Measurements from ENCODE around the gene CFAP157.

CFAP157 gene

DNA sequence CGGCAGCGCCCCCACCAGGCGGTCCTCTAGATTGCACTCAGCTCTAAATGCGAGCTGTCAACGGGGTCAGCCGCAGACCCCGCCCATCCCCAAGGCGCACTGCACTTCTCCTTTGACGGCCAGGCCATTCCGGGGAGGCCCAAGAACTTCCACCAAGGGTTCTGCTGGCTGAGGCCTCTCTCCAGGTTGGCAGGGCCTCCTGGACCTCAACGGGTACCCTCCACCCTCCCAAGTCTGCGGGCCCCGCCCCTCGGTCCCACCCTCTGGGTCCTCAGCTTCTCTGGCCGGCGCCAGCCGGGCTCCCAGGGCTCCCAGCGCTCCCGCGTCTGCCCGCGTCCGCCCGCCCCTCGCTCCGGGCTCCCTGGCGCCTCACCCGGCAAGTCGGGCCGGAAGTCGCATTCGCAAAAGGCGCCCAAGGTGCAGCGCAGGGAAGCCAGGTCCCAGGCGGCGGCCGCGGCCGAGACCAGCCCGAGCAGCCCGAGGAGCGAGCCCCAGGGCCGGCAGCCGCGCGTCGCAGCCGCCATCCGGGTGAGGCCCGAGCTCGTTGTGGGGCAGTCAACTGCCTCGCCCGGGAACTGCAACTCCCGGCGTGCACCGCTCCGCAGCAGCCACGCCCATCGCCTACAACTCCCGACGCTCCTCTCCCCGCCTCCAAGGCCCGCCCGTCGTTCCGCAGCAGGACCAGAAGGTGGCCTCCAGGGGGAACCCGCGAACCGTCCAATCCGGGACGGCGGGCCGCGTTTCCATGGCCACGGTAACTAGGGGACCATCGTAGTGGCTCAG is 28.1 kb downstream of the CFAP157 start, which contains the start of gene TOR2A:
Gene TOR2A (minus strand): TSS at position 548 of the 783 bp plus-strand sequence. CDS start 24 bp downstream, at position 524.
- Histone ChIP-seq H3K9ac (ENCODE audit: low read length) (peak within 1 kb of the TSS; percentile 78), H3K36me3 (ENCODE audit: low read length) (no peaks in the 10 kb centered on the region), H2AFZ (ENCODE audit: low read depth, low read length, severe bottlenecking) (peak within 1 kb of the TSS; percentile 85), H4K20me1 (ENCODE audit: low read depth, low read length) (no peaks in the 10 kb centered on the region), H3K27me3 (ENCODE audit: low read length) (no peaks in the 10 kb centered on the region), H3K27ac (ENCODE audit: low read depth, low read length) (peak within 1 kb of the TSS; percentile 73), H3K79me2 (ENCODE audit: insufficient read depth, low read length) (no peaks in the 10 kb centered on the region), H3K9me3 (ENCODE audit: insufficient read depth, low read length) (no peaks in the 10 kb centered on the region), H3K9me2 (replicated peaks; ENCODE audit: insufficient read depth, low read length) (no peaks in the 10 kb centered on the region), H3K4me2 (ENCODE audit: low read depth, low read length, poor library complexity, severe bottlenecking) (peak within 1 kb of the TSS; percentile 65), H3K4me3 (ENCODE audit: insufficient read depth, low read length, poor library complexity, severe bottlenecking) (peak within 1 kb of the TSS; percentile 80), H3F3A (ENCODE audit: insufficient read depth) (peaks cover 3% of the 10 kb centered on the region; the same call in 1 of the 2 replicates)
- TF ChIP-seq, protein P1, sequence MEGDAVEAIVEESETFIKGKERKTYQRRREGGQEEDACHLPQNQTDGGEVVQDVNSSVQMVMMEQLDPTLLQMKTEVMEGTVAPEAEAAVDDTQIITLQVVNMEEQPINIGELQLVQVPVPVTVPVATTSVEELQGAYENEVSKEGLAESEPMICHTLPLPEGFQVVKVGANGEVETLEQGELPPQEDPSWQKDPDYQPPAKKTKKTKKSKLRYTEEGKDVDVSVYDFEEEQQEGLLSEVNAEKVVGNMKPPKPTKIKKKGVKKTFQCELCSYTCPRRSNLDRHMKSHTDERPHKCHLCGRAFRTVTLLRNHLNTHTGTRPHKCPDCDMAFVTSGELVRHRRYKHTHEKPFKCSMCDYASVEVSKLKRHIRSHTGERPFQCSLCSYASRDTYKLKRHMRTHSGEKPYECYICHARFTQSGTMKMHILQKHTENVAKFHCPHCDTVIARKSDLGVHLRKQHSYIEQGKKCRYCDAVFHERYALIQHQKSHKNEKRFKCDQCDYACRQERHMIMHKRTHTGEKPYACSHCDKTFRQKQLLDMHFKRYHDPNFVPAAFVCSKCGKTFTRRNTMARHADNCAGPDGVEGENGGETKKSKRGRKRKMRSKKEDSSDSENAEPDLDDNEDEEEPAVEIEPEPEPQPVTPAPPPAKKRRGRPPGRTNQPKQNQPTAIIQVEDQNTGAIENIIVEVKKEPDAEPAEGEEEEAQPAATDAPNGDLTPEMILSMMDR (IDR thresholded peaks at IDR 0.05; ENCODE audit: insufficient read depth, low read length, poor library complexity, severe bottlenecking) = peak; percentile 92
- TF ChIP-seq EZH2phosphoT487 (conservative IDR thresholded peaks at IDR 0.05; ENCODE audit: low read length) = no peak

DNA sequence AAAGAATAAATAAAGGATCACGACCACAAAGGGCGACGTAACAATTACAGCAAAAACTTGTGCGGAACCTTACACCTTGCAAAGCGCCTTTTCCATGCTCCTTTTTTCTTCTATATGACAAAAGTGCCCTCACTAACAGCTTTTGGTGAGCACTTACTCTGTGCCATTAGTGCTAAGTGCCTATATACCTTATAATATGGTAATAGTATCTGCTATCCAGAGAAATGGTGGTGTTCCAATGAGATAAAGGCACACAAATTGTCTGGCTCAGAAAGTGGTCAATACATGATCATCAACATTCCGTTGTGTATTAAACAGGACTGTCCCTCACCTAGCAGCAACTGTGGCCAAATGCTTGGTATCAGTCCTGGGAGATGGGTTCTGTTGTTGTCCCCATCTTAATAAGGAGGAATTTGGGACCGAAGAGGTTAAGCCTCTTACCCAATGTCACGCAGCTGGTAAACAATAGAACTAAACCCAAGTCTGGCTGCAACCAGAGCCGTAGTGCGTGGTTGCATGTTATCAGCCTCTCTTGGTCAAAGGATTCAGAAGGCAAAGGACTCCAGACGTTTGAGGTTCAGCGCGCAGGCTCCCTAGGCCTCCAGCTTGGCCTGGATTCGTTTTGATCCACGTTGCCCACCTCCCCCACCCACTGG is 28.9 kb downstream of the CFAP157 start:
- Histone ChIP-seq H3K79me2 (ENCODE audit: insufficient read depth, low read length) (no peaks in the 10 kb centered on the region), H3K4me3 (ENCODE audit: insufficient read depth, low read length, poor library complexity, severe bottlenecking) (no peak overlapping the region), H3K9me2 (replicated peaks; ENCODE audit: insufficient read depth, low read length) (no peaks in the 10 kb centered on the region), H3K9me3 (ENCODE audit: insufficient read depth, low read length) (no peaks in the 10 kb centered on the region), H3K27ac (ENCODE audit: low read depth, low read length) (no peak overlapping the region), H2AFZ (ENCODE audit: low read depth, low read length, severe bottlenecking) (no peak overlapping the region), H3K4me2 (ENCODE audit: low read depth, low read length, poor library complexity, severe bottlenecking) (peak overlapping the region; percentile 27), H3K27me3 (ENCODE audit: low read length) (no peaks in the 10 kb centered on the region), H3F3A (ENCODE audit: insufficient read depth) (peaks cover 3% of the 10 kb centered on the region; the same call in 1 of the 2 replicates), H3K9ac (ENCODE audit: low read length) (no peak overlapping the region), H4K20me1 (ENCODE audit: low read depth, low read length) (no peaks in the 10 kb centered on the region), H3K36me3 (ENCODE audit: low read length) (no peaks in the 10 kb centered on the region)
- TF ChIP-seq EZH2phosphoT487 (conservative IDR thresholded peaks at IDR 0.05; ENCODE audit: low read length) = no peak

DNA sequence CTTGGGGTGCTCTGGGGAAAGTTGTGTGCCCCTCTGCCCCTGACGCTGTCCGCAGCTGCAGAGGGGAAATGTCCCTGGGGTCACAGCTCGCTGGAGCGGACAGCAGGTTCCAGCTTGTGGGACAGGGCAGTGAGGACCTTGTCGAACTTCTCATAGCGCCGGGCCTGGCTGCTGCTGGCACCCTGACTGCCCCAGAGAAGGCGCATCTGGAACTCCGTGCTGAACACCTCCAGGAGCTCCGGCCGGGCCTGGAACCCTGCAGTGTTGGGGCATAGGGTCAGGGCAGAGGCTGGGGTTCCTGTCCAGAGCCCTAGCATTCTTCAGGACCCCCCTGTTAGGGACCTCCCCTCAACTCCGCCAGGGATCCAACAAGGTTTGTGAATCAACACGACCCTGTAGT is 31.9 kb downstream of the CFAP157 start:
- Histone ChIP-seq H3F3A (ENCODE audit: insufficient read depth) (peaks cover 1% of the 10 kb centered on the region; the same call in 1 of the 2 replicates), H3K9ac (ENCODE audit: low read length) (no peak overlapping the region), H3K4me2 (ENCODE audit: low read depth, low read length, poor library complexity, severe bottlenecking) (no peak overlapping the region), H3K9me3 (ENCODE audit: insufficient read depth, low read length) (no peaks in the 10 kb centered on the region), H4K20me1 (ENCODE audit: low read depth, low read length) (no peaks in the 10 kb centered on the region), H3K36me3 (ENCODE audit: low read length) (no peaks in the 10 kb centered on the region), H3K9me2 (replicated peaks; ENCODE audit: insufficient read depth, low read length) (no peaks in the 10 kb centered on the region), H3K4me3 (ENCODE audit: insufficient read depth, low read length, poor library complexity, severe bottlenecking) (no peak overlapping the region), H2AFZ (ENCODE audit: low read depth, low read length, severe bottlenecking) (no peak overlapping the region), H3K27me3 (ENCODE audit: low read length) (no peaks in the 10 kb centered on the region), H3K79me2 (ENCODE audit: insufficient read depth, low read length) (no peaks in the 10 kb centered on the region), H3K27ac (ENCODE audit: low read depth, low read length) (no peak overlapping the region)
- TF ChIP-seq EZH2phosphoT487 (conservative IDR thresholded peaks at IDR 0.05; ENCODE audit: low read length) = no peak
- TF ChIP-seq, protein P1 (IDR thresholded peaks at IDR 0.05; ENCODE audit: insufficient read depth, low read length, poor library complexity, severe bottlenecking) = no peak

Measured in SU-DHL-6 (cell line).